ENCODE data around the gene TAS2R60. TPM values are rescaled to one million over a fixed set of nuclear protein-coding genes. Genes with fewer than 3 reads are reported as not detected.
"Not testable (repeated sequence)": the region's sequence is repeated elsewhere in the genome, so short reads cannot be mapped to it uniquely, and the experiment has no call there.

TAS2R60 gene
- total RNA-seq, 2 experiments from 2014 or later: 0.26 to 0.29 TPM

GRCh38 chr7:143486266-143486665 lies 43.0 kb downstream of the TAS2R60 start:
- H3K27ac Mint-ChIP-seq; POLR2A ChIA-PET; H3K4me1 Mint-ChIP-seq (ENCODE audit: low read depth); H3K27me3 Mint-ChIP-seq (ENCODE audit: low read depth); ATAC-seq; H3K36me3 Mint-ChIP-seq (ENCODE audit: low read depth); H3K9me3 Mint-ChIP-seq (ENCODE audit: insufficient read depth); DNase-seq; CTCF ChIA-PET; H3K4me3 Mint-ChIP-seq: not testable (repeated sequence)

GRCh38 chr7:143487061-143487460 lies 43.8 kb downstream of the TAS2R60 start:
- Mint-ChIP-seq H3K27me3 (ENCODE audit: low read depth) (peaks cover 2% of the 10 kb centered on the region), H3K9me3 (ENCODE audit: insufficient read depth) (no peaks in the 10 kb centered on the region), H3K4me3 (no peak overlapping the region), H3K27ac (no peak overlapping the region), H3K36me3 (ENCODE audit: low read depth) (no peaks in the 10 kb centered on the region), H3K4me1 (ENCODE audit: low read depth) (peaks cover 3% of the 10 kb centered on the region)
- ATAC-seq (no peak), DNase-seq (no peak)
- ChIA-PET CTCF (no interaction called here), POLR2A (no interaction called here)

- H3K4me3 Mint-ChIP-seq: no peak overlapping the region
- H3K4me1 Mint-ChIP-seq (ENCODE audit: low read depth): peaks cover 7% of the 10 kb centered on the region
- H3K27ac Mint-ChIP-seq: no peak overlapping the region
Observed at GRCh38 chr7:143487566-143487965, 44.3 kb downstream of the TAS2R60 start.

GRCh38 chr7:143490717-143491306 lies 47.6 kb downstream of the TAS2R60 start:
- H3K4me1 Mint-ChIP-seq (ENCODE audit: low read depth): peaks cover 18% of the 10 kb centered on the region
- peak; percentile 52 for ATAC-seq
- no peak overlapping the region for H3K27ac Mint-ChIP-seq
- no peaks in the 10 kb centered on the region for H3K9me3 Mint-ChIP-seq (ENCODE audit: insufficient read depth)
- no peak overlapping the region for H3K4me3 Mint-ChIP-seq
- ChIA-PET CTCF (interaction anchor here (0.6 to 1.8 kb wide), 7 partner anchors 11 to 276 kb away, joined by 3 to 7 read pairs (median 3); no protein-coding TSS in a partner anchor), POLR2A (interaction anchor here (0.6 kb wide), 1 partner anchor 1812 kb away, joined by 3 read pairs; no protein-coding TSS in a partner anchor)
- peak; percentile 28 for DNase-seq
- H3K36me3 Mint-ChIP-seq (ENCODE audit: low read depth): no peaks in the 10 kb centered on the region
- peaks cover 2% of the 10 kb centered on the region for H3K27me3 Mint-ChIP-seq (ENCODE audit: low read depth)

More at GRCh38 chr7:143487566-143487965, 44.3 kb downstream of the TAS2R60 start:
- peaks cover 2% of the 10 kb centered on the region for H3K27me3 Mint-ChIP-seq (ENCODE audit: low read depth)
- ChIA-PET CTCF (no interaction called here), POLR2A (no interaction called here)
- DNase-seq (no peak), ATAC-seq (no peak)
- no peaks in the 10 kb centered on the region for H3K9me3 Mint-ChIP-seq (ENCODE audit: insufficient read depth)
- H3K36me3 Mint-ChIP-seq (ENCODE audit: low read depth): no peaks in the 10 kb centered on the region

GRCh38 chr7:143492043-143492471 lies 48.8 kb downstream of the TAS2R60 start:
- Mint-ChIP-seq H3K27ac (no peak overlapping the region), H3K4me1 (ENCODE audit: low read depth) (peaks cover 18% of the 10 kb centered on the region), H3K4me3 (no peak overlapping the region), H3K36me3 (ENCODE audit: low read depth) (no peaks in the 10 kb centered on the region), H3K27me3 (ENCODE audit: low read depth) (peaks cover 2% of the 10 kb centered on the region), H3K9me3 (ENCODE audit: insufficient read depth) (no peaks in the 10 kb centered on the region)
- POLR2A ChIA-PET: no interaction called here
- no peak for ATAC-seq
- no peak for DNase-seq
- CTCF ChIA-PET: interaction anchor here (0.7 to 1.8 kb wide), 8 partner anchors 8 to 535 kb away, joined by 3 to 7 read pairs (median 3); no protein-coding TSS in a partner anchor

GRCh38 chr7:143492799-143493739 lies 49.8 kb downstream of the TAS2R60 start:
- no peaks in the 10 kb centered on the region for H3K36me3 Mint-ChIP-seq (ENCODE audit: low read depth)
- peaks cover 2% of the 10 kb centered on the region for H3K27me3 Mint-ChIP-seq (ENCODE audit: low read depth)
- ChIA-PET POLR2A (no interaction called here), CTCF (interaction anchor here (0.7 to 1.8 kb wide), 5 partner anchors 9 to 278 kb away, joined by 3 to 7 read pairs (median 3); no protein-coding TSS in a partner anchor)
- peaks cover 18% of the 10 kb centered on the region for H3K4me1 Mint-ChIP-seq (ENCODE audit: low read depth)
- ATAC-seq: no peak
- H3K9me3 Mint-ChIP-seq (ENCODE audit: insufficient read depth): no peaks in the 10 kb centered on the region
- DNase-seq: no peak
- no peak overlapping the region for H3K27ac Mint-ChIP-seq
- H3K4me3 Mint-ChIP-seq: no peak overlapping the region

- Mint-ChIP-seq H3K27me3 (ENCODE audit: low read depth) (peaks cover 2% of the 10 kb centered on the region), H3K9me3 (ENCODE audit: insufficient read depth) (no peaks in the 10 kb centered on the region), H3K4me1 (ENCODE audit: low read depth) (peaks cover 18% of the 10 kb centered on the region), H3K36me3 (ENCODE audit: low read depth) (no peaks in the 10 kb centered on the region), H3K27ac (no peak overlapping the region), H3K4me3 (no peak overlapping the region)
- DNase-seq (no peak), ATAC-seq (no peak)
- ChIA-PET POLR2A (no interaction called here), CTCF (interaction anchor here (0.8 to 1.3 kb wide), 3 partner anchors 11 to 879 kb away, joined by 3 to 5 read pairs (median 3); no protein-coding TSS in a partner anchor)
Observed at GRCh38 chr7:143493751-143494150, 50.5 kb downstream of the TAS2R60 start.

Other genes starting within 250 kb of the TAS2R60 start
- not detected for gene TAS2R40, start 221.4 kb upstream of the TAS2R60 start, total RNA-seq
- 100 to 1,000 TPM; 254 to 255 TPM for gene GSTK1, start 180.0 kb upstream of the TAS2R60 start, total RNA-seq
- under 1 TPM; 0.29 to 0.65 TPM for gene TMEM139, start 158.5 kb upstream of the TAS2R60 start, total RNA-seq
- gene CASP2, start 155.1 kb upstream of the TAS2R60 start, total RNA-seq: 100 to 1,000 TPM; 111 to 115 TPM
- under 1 TPM in 1 of 2 experiments, not detected in 1; 0.13 TPM for gene CLCN1, start 127.3 kb upstream of the TAS2R60 start, total RNA-seq
- gene FAM131B, start 80.7 kb upstream of the TAS2R60 start, total RNA-seq: 1 to 10 TPM; 2.2 to 2.4 TPM
- gene ZYX, start 62.1 kb upstream of the TAS2R60 start, total RNA-seq: 100 to 1,000 TPM; 179 to 192 TPM
- 10 to 100 TPM; 12.4 to 15.7 TPM for gene EPHA1, start 34.6 kb upstream of the TAS2R60 start, total RNA-seq
- gene TAS2R41, start 34.4 kb downstream of the TAS2R60 start, total RNA-seq: not detected
- under 1 TPM; 0.42 to 0.87 TPM for gene CTAGE15, start 128.3 kb downstream of the TAS2R60 start, total RNA-seq
- gene TCAF2, start 177.5 kb downstream of the TAS2R60 start, total RNA-seq: 10 to 100 TPM; 14.1 to 15.2 TPM

All from activated CD8-positive, alpha-beta T cell treated with anti-CD3 and anti-CD28 coated beads, Interleukin-2, amount 10 ng/mL, durations not matched to agents 7 days and 5 days (primary cell).